ENCODE data around the gene PTGES2.
"Not testable (repeated sequence)": the region's sequence is repeated elsewhere in the genome, so short reads cannot be mapped to it uniquely, and the experiment has no call there.

Gene PTGES2

DNA sequence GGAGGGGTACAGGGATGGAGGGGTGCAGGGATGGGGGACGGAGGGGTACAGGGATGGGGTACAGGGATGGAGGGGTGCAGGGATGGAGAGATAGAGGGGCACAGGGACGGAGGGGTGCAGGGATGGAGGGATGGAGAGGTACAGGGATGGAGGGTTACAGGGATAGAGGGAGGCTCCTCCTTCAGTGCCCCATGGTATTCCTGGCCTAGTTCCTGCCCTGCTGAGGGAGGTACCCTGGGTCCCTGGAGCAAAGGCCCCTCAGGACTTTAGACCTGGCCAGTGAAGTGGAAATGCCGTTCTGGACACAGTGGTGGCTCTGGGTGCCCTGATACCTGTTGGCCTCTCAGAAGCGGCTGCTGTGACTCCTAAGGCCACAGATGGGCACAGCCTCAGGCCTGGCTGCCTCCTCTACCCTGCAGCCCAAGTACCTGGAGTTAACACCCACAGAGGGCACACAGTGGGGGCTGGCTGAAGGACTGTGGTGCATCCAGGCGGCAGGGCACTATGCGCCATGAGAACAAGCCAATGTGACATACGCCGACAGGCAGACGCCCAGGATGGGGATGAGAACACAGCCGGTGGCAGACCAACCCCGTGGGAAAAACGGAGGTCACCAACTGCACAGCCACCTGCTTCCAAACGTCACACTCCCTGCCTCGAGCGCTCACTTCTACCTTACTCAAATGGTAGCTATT is 8.4 kb downstream of the PTGES2 start:
- no peak for DNase-seq

DNA sequence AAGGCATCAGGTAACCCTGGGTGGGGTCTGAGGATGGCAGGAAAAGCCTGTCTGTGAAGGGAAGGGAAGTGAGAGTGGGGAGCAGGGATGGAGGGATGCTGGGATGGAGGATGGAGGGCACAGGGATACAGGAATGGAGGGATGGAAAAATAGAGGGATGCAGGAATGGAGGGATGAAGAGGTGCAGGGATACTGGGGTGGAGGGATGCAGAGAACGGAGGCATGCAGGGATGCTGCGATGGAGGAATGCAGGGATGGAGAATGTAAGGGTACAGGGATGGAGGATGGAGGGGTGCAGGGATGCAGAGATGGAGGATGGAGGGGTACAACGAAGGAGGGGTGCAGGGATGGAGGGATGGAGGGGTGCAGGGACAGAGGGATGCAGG is 9.1 kb downstream of the PTGES2 start:
- no peak for DNase-seq

DNA sequence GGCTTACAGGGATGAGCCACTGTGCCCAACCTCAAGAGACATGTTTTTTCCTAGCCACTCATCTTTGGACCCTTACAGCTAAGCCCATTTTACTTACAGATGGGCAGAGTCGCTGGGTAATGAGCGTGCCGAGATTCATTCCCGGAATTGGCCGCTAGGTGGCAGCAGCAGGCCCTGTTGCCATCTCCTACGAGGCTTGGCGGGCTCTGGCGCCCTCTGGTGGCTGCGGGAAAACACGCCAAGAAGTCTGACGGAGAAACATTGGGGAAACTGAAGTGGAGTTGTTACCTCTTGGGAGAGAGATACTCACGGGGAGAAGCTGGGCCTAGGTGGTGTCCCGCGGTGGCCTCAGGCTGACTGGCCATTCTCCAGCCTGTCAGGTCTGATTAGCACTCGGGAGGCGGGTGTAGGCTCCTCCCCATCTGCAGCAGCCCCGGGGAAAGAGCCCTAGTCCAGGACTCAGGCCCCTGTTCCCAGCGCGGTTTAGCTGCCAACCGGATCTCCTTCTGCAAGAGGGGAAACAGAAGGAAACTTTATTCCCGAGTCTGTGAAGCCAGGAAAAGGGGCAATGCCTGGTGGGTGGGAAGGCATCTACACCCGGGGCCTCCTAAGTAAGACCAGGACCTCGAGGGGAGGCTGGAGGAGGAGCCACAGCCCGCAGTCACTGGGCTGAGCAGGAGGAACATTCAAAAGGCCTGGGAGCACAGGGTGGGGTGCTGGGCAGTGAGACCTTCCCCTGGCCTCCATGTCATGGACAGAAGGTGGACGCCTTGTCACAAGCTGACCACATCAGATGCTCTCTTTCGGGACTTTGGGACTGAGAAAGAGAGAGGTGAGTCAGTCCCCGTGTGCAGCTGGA is 9.7 kb downstream of the PTGES2 start:
- DNase-seq, result peak; percentile 90

- DNase-seq, result no peak
Measured at GRCh38 chr9:128116104-128117083, 11.1 kb downstream of the PTGES2 start.

GRCh38 chr9:128115187-128116103 is 12.1 kb downstream of the PTGES2 start:
- DNase-seq, result peak; percentile 77

GRCh38 chr9:128114326-128115186 is 13.0 kb downstream of the PTGES2 start:
- DNase-seq, result no peak

DNA sequence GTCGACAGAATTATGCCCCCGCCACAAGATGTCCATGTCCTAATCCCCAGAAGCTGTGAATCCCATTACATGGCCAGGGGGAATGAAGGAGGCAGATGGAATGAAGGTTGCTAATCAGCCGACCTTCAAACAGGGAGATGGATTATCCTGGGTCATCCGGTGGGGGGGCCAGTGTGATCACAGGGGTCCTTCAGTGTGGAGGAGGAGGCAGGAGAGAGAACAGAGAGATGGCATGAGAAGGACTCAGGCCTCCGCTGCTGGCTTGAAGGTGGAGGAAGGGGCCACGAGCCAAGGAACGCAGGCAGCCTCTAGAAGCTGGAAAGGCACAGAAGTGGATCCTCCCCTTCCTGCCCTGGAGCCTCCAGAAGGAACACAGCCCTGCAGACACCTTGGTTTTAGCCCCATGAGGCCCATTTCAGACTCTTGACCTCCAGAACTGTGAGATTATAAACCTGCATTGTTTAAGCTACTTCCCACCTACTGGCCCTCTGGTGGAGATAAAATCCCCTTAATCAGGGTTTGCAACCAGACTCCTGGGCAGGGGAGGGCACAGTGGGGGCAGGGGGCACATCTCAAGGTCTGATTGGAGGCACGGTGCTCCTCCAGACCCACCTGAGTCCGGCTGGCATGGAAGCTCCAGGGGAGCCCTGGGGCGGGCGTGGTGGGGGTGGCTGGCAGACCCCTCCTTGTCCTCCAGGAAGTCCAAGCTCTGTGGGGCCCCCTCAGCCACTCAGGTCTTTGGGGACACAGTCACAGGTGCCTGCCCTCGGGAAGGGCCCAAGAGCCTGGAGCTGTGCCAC is 13.8 kb downstream of the PTGES2 start:
- no peak for DNase-seq

DNA sequence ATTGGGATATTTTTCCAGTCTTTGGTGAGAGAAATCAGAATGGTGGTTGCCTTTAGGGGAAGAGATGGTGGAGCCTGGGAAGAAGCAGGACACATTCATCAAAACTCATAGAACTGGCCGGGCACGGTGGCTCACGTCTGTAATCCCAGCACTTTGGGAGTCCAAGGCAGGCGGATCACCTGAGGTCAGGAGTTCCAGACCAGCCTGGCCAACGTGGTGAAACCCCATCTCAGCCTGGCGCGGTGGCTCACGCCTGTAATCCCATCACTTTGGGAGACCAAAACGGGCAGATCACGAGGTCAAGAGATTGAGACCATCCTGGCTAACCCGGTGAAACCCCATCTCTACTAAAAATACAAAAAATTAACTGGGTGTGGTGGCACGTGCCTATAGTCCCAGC is 15.8 kb downstream of the PTGES2 start:
- not testable (repeated sequence) for DNase-seq

DNA sequence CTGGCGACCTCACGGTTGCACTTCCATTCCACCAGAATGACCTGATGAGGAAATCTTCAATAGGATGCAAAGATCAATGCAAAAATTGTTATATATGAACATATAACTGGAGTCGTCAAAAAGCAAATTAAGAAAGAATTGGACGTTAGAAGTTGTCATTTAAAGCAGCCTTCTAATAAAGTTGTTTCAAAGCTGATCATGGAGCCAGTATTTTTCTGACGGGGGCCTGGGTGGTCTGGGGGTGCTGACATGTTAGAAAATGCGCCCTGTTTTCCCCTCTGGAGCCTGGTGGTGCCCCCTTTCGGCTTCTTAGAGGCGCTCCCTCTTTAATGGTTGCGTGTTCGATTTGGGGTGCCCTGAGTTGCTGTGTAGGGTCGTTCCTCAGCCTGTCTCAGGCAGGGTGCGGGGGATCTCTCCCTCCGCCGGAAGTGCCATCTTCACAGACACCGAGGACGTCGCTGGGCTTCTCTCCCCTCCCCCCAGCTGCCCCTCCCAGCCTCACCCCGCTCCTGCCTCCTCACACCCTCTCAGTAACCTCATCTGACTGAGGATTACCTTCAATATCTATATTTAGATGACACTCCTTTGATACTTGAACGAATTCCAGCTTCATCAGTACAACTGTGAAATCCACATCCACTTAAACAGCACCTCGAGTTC is 18.3 kb downstream of the PTGES2 start:
- no peak for DNase-seq

GRCh38 chr9:128108269-128109049 is 19.1 kb downstream of the PTGES2 start:
- DNase-seq, result no peak

GRCh38 chr9:128107468-128108268 is 19.9 kb downstream of the PTGES2 start:
- DNase-seq, result no peak

DNA sequence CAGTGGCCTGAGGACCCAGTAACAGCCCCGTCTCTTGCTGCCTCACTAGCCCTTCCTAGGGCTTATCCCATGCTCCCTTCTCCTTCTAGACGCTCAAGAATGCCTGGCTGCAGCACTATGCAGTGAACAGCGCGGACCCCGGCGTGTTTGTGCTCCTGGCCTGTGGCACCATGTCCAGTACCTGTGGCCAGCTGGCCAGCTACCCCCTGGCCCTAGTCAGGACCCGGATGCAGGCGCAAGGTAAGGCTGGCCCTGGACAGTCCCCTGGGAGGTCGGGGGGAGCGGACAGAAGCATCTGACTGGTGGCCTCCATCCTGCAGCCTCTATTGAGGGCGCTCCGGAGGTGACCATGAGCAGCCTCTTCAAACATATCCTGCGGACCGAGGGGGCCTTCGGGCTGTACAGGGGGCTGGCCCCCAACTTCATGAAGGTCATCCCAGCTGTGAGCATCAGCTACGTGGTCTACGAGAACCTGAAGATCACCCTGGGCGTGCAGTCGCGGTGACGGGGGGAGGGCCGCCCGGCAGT is 20.5 kb downstream of the PTGES2 start:
- DNase-seq, result no peak

DNA sequence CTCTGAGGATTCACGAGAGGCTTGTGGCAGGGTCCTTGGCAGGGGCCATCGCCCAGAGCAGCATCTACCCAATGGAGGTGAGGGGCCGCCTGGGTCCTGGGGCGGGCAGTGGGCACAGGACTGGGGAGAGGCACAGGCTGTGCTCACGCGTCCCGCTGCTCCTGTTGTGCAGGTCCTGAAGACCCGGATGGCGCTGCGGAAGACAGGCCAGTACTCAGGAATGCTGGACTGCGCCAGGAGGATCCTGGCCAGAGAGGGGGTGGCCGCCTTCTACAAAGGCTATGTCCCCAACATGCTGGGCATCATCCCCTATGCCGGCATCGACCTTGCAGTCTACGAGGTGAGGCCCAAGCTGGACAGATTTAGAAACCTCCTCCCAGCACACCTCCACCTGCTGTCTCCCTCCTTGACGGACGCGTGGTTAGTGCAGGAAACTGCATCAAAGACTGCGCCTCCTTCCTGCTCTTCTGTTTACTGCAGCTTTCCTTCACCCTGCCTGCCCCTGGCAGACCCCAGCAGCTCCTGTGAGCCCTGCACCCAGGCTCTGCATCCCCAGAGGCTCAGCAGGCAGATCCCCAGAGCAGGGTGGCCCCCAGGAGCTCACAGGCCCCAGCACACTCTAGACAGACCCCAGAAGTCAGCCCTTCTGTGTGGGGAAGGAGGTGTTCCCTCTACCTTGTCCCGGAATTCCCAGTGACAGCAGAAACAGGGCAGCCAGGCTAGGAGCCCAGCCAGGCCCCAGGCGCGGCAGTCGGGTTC is 21.2 kb downstream of the PTGES2 start:
- DNase-seq, result no peak

DNA sequence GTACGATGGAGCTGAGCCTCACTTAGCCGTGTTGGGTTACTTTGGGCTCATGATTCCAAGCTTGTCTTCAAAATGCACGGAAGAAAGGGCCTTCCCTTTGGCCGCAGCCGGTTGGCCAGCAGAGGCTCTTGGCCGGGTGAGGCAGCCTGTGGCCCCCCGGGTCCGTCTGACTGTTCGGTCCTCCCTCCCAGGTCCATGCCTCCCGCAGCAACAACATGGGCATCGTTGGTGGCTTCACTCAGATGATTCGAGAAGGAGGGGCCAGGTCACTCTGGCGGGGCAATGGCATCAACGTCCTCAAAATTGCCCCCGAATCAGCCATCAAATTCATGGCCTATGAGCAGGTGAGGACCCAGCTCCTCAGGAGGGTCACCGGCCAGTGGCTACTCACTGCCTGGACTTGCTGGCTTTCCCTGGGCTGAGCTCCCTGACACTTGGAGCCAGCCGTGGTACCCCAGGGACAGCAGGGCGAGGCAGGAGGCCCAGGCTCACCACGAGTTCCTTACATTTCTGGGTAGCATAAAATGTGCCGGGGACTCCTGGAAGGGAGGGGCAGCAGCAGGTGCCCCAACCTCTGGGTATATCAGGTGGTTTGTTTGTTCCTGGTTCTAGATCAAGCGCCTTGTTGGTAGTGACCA is 21.9 kb downstream of the PTGES2 start:
- no peak for DNase-seq

- DNase-seq, result no peak
Measured at GRCh38 chr9:128104171-128104618, 23.3 kb downstream of the PTGES2 start.

GRCh38 chr9:128103589-128103962 is 24.0 kb downstream of the PTGES2 start:
- no peak for DNase-seq
